ENCODE measurements around the gene WDR91. TPM values are rescaled to one million over a fixed set of nuclear protein-coding genes. Genes with fewer than 3 reads are reported as not detected.

Gene WDR91
- total RNA-seq: 3.6 and 9.1 TPM in 2 replicates

DNA sequence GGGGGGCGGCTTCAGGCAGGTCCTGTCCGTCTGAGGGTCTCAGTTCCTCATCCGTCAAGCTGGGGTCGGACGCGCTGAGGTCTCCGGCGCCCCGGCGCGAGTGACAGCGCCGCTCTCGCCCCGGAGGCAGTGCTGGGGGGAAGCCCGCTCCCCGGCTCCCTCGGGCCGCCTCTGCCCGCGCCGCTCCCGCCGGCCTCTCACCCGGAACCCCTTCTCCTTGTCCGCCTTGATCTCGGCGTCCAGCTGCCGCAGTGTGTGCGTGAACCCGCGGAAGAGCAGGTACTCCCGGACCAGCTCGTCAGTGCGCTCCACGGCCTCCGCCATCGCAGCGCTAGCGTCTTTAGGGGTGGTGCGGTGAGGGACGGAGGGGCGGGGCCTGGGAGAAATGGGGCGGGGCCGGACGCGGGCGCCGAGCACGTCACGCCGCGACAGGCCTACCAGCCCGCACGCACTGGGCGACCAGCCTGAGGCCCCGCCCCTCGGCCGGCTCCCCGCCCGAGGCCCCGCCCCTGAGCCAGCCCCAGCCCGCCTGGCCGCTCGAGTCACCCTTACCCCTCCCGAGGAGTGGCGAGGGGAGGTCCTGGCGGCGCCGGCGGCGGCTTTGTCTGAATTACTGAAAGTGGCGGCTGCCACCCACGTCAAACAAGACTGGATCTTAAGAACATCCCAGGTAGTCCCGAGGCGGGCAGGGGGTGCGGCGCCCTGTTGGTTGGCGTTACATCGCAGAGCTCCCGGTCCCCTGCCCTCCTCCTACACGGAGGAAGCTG is at the start of gene WDR91:
WDR91 (minus strand) TSS at position 348 of the 767 bp plus-strand sequence; CDS start at position 324, 24 bp downstream.
- no peak for DNase-seq (ENCODE audit: extremely low read depth, low read depth, low spot score)

DNA sequence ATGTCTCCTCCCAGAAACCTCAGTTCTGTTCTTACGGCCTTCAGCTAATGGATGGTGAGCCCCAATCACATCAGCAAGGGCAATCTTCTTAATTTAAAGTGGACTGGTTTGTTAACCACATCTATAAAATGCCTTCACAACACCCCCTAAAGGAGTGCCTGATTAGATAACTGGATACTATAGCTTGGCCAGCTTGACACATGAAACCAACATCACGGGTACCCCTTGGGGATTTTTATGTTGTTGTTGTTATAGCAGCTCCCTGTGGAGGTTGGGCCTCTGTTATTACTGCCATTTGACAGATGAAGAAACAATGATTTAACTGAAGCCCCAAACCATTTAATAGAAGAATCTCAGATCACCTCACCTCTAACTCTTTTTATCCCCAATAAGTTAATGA is 49.1 kb upstream of the WDR91 start:
- no peak for DNase-seq (ENCODE audit: extremely low read depth, low read depth, low spot score)

DNA sequence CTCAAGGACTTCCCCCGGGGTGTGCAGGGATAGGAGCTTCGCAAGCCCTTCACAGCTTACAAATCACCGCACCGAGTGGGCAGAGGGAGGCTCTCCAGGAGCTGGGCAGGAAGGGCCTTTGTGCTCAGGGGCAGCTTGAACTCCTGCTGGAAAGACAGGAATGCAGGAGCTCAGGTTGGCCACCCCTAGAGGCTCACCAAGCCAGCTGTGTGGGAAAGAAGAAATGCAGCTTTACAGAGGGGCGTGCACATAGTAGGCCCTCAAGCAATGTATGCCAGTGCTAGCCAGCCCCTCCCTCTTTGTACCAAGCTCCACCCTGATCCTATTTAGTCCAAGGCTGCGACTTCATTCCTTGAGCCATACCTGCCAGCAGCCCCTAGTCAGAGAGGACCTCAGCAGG is 48.4 kb upstream of the WDR91 start:
- no peak for DNase-seq (ENCODE audit: extremely low read depth, low read depth, low spot score)

DNA sequence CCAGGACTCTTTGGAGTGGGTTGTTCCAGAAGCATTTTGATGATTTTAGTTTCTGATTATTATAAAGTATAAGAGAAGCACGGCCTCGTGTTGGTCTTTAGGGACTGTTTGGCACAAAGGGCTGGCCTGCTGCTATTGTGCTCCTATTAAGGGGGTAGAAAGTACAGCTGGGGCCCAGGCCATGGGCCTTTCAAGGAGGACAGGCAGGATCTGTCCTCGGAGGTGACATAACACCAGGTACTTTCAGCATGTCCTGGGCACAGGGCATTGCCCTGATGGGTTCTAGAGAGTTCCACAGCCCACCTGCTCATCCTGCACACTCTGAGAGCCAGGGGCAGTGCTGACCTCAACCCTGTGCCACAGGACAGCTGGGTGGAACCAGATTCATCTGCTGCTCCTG is 47.3 kb upstream of the WDR91 start:
- DNase-seq (ENCODE audit: extremely low read depth, low read depth, low spot score): no peak

DNA sequence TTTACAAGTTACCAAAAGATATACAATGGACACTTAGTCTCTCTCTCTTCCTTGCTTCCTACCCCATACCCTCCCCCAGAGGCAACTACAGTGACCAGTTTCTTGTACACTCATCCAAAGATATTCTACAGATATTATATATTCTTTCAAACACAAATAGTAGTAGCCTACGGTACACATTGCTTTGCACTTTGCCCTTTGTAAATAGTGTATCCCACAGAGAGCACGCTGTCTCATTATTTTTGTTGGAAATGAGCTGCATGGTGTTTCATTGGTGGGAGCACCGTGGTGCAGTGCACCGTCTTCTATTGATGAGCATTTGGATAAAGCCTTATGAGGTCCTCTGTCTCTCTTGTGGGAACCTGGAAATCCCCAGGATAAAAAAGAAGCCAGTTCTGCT is 46.5 kb upstream of the WDR91 start:
- DNase-seq (ENCODE audit: extremely low read depth, low read depth, low spot score): no peak

DNA sequence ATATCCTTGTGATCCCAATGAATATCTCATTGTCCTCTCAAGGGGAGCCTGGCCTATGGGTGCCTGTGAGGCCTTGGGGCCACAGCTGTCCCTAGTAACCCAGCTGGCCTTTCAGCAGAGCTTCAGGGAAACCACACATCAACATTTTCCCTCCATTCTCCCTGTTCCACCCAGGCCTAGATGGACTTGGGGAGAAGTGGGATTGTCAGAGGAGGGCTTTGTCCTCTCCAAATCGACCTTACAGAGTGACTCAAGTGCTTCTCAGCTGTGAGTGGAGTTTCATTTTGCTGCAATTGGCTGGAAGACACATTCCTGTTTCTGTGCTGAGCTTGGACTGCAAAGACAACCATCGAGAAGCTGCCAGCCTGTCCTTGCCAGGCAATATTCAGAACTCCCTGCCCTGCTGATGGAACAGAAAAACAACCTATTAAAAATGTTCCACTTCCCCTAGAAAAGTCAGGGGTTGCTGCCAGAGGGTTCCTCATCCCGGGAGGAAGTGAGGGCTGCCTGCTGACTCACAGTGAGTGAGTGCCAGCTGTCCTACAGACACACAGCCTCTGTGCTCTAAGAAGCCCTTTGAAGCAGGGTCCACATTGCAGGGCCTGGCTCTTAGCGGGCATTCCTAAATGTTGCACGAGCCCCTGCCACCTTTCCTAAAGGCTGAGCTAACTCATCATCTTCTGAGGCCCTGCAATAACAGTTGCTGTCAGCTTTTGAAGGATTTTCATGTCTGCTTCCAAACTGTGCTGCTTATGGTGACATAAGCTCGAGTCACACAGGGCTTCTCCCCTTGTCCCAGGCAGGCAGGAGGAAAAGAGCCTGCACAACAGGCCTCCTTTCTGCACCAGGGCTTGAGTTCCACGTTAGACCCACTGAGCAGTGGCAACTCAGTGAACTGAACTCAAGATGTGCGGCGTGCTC is 42.8 kb upstream of the WDR91 start:
- DNase-seq (ENCODE audit: extremely low read depth, low read depth, low spot score): peak; percentile 25

DNA sequence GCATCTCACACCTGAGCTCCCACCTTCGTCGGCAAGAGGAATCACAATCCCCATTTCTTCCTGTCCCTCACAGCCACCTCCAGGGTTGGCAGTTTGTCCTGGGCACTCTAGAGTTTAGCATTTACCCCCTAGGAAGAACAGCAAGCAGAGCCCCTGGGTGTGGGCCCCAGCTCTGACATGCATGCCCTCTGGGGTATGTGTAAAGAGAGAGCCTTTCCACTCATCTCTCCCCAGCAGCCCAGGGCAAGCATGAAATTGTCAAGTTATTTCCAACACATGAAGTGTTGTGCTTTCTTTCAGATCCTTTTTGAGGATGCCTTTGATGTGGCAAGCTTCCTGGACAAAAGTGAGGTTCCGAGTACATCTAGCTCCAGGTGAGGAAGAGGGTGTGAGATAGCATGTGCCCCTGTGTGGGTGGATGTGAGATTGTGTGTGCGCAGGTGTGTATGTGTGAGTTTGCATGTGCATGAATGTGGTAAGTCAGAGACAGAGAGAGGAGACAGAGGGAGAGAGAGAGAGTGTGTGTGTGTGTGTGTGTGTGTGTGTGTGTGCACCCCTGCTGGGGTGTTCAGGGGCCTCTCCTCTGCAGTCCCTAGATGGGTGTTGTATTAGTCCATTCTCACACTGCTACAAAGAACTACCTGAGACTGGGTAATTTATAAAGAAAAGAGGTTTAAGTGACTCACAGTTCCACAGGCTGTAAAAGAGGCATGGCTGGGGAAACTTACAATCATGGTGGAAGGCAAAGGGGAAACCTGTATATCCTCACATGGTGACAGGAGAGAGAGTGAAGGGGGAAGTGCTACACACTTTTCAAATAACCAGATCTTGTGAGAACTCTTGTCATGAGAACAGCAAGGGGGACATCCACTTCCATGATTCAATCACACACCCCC is 40.4 kb upstream of the WDR91 start:
- no peak for DNase-seq (ENCODE audit: extremely low read depth, low read depth, low spot score)

DNA sequence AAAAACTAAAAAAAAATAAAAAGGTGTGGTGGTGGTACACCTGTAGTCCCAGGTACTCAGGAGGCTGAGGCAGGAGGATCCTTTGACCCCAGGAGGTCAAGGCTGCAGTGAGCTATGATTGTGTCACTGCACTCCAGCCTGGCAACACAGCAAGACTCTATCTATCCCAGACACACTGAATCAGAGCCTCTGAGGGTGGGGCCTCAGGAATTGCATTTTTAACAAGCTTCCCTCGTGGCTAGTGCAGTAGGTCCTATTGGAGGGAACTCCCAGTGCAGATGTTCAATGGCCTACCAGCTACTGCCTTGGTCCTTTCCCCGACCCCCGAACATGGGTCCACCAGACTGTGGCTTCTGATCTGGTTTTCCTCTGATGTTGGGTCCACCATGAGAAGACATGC is 37.2 kb upstream of the WDR91 start:
- no peak for DNase-seq (ENCODE audit: extremely low read depth, low read depth, low spot score)

DNA sequence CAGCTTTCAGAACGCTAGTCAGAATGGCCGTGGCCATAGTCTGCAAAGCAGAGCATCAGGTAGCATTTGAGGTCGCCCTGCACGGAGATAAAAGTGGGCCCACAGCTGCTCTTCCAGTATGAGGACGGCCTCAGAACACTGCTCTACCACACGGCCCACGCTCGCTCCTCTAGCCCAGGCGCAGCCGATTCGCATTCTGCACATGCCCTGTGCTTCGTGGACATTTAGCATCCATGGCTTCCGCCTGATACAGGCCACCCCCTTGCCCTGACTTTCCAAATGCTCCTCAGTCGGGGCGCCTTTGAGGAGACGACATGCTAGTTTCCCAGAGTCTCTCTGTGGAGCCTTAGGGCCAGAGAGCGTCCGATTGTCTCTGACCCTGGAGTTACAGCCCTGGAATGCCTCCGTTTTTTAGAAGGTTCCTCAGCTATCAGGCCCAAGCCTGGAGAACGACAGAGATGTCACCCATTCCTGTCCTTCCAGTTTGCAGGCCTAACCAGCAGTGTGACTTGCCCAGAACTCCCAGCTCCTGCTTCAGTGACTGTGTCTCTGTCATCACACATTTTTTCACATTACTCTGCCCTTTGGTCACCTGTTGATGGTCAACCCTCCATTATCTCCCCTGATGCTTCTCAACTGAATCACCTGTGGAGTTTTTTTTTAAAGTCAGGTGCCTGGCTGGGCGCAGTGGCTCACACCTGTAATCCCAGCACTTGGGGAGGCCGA is 36.6 kb upstream of the WDR91 start:
- DNase-seq (ENCODE audit: extremely low read depth, low read depth, low spot score): no peak

DNA sequence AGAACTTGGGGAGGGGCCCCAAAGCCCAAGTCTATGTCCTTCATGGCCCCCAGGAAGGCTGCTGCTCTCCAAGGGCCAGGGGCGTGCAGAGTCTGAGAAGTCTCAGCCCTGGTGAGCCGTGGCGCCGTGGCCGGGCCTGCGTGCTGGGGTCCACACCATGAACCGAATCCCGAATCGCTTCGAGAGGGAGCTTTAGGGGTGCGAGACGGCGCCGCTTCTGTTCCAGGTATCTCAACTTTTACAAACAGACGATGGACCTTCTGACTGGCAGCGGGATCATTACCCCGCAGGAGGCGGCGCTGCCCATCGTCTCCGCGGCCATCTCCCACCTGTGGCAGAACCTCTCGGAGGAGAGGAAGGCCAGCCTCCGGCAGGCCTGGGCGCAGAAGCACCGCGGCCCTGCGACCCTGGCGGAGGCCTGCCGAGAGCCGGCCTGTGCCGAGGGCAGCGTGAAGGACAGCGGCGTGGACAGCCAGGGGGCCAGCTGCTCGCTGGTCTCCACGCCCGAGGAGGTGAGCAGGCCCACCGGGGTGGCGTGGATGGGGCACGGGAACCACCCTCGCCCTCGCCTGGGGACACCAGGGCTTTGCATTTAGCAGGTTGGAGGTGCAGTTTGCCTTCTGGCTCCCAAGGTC is 35.0 kb upstream of the WDR91 start:
- DNase-seq (ENCODE audit: extremely low read depth, low read depth, low spot score): no peak

DNA sequence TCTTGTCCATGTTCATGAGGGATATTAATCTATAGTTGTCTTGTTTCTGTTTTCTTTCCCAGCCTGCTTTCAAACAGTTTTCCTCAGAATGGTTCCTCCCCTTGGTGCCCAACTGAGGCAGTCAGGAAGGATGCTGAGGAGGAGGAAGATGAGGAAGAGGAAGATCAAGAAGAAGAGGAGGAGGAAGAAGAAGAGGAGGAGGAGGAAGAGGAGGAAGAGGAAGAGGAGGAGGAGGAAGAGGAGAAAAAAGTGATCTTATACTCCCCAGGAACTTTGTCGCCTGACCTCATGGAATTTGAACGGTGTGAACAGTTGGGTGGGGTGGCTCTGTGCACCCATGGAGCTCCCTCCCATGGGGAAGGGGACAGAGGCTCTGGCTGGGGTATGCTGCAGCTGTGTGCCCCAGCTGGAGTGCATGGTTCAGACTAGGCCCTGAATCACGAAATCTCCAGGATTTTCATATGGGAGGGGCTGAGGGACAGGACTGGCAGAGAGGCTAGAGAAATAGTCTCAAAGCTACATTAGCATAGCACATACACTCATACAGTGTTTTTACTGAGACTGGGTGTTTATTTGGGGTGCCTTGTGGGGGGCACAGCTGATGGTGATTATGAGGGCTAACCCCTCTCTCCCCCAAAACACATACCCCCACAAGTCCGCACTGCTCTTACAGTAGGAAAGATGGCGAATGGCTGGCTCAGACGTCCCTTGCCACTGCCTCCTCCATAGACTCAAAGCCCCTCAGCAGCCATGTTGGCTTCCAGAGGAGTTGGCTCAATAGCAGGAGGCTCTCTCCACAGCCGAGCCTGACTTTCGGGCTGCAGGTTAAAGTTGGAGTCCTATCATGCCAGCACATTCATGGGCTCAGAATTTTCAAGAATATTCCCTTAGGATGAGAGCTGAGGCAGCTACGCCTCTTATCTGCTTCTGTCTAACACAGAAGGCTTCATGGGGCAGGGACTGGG is 34.2 kb upstream of the WDR91 start:
- DNase-seq (ENCODE audit: extremely low read depth, low read depth, low spot score): no peak

DNA sequence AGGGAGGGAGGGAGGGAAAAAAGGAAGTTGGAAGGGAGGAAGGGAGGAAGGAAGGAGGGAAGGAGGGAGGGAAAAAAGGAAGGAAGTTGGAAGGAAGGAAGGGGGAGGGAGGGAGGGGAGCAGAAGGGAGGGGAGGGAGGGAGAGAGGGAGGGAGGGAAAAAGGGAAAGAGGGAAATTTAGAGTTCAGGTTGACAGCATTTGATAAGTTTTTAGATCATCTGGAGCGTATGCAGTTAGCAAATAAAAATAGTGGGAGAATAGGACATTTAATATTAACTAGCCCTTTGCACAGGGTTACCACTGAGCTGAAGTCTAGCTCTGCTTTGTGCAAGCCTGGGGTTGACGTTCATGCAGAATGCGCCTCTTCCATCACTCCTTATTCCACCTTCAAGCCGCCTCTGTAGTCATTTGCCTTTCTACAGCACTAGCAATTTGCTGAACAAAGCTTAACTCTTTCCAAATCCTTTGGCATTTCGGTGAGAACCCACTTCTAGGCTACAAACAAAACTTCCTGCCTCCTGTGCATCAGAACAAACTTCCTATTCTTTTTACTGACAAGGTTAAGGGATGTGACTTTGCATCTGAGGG is 30.9 kb upstream of the WDR91 start:
- no peak for DNase-seq (ENCODE audit: extremely low read depth, low read depth, low spot score)

DNA sequence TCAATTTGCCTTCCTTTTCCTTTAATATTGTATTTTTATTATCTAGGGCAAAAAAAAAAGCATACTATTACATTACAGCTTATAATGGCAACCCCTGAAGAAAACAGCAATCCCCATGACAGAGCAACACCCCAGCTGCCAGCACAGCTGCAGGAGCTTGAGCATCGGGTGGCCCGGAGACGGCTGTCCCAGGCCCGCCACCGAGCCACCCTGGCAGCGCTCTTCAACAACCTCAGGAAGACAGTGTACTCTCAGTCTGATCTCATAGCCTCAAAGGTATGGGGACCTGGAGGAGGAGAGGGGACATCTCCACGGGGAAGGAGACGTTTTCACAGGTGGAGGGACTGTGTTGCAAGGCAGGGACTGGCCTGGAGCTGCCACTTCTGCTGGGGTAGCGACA is 29.1 kb upstream of the WDR91 start:
- no peak for DNase-seq (ENCODE audit: extremely low read depth, low read depth, low spot score)

DNA sequence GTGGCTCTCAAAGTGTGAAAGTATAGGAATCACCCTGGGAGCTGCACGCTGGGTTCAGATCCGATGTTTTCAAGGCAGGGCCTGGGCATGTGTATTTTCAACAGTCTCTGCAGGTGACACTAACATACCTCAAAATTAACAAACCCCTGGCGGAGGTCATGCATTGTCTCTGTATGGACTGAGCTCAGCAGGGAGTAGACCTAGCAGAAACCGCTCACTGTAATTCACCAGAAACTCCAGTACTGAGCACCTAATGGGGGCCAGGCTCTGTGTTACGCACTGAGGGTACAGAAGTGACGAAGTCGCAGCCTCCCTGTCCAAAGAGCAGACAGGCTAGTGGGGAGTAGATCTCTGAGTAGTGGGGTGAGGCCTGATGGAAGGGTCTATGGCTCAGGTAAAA is 27.9 kb upstream of the WDR91 start:
- DNase-seq (ENCODE audit: extremely low read depth, low read depth, low spot score): no peak

DNA sequence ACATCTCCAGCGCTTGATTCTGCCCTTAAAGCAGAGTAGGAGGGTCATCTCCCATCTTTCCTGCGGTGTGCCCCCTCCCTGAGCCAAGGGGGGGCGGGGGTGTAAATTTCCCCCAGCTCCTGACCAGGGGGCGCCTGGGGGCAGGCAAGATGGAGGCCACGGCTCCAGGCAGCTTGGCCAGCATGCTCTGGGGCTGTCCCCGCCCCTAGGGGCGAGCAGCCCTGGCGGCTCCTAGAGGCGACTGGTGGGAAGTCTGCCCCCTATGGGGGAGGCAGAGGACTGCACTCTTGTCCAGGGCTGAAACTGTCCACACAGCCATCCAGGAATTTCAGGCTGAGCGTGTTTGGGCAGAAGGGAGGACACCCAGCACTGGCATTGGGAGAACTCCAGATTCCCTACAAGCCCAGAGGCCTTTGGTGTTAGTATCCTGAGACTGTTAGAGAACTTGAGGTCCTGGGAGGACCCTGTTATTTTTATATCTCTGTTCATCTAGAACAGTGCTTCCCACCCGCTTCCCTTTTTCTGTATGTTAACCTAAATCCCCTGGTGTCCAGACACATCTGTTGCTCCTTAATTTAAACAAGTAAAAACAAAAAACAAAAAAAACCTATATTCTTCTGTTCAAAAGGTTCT is 26.9 kb upstream of the WDR91 start:
- no peak for DNase-seq (ENCODE audit: extremely low read depth, low read depth, low spot score)

DNA sequence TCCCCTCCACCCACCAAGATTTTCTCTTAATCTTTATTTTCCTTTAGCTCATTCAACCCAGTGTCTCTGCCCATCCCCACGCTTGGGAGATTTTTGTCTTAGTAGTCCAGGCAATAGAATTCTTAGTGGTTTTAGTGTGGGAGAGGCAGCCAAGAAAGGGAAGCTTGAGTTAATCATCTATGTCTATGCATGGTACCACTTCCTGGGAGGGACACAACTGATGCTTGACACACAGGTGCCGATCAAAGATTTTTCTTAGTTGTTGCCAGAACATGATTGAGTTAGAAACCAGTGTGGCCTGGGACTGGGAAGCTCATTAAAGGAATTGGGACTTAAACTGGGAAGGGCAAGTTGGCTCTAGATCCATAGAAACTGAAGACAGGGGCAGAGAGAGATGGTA is 25.4 kb upstream of the WDR91 start:
- no peak for DNase-seq (ENCODE audit: extremely low read depth, low read depth, low spot score)

DNA sequence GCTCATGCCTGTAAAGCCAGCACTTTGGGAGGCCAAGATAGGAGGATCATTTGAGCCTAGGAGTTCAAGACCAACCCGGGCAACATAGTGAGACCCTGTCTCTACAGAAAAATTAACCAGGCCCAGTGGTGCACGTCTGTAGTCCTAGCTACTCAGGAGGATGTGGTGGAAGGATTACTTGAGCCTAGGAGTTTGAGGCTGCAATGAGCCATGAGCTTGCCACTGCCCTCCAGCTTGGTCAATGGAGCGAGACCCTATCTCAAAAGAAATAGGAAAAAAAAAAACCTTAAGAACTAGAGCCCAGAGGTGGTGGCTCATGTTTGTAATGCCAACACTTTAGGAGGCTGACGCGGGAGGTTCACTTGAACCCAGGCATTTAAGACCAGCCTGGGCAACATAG is 24.5 kb upstream of the WDR91 start:
- DNase-seq (ENCODE audit: extremely low read depth, low read depth, low spot score): no peak

DNA sequence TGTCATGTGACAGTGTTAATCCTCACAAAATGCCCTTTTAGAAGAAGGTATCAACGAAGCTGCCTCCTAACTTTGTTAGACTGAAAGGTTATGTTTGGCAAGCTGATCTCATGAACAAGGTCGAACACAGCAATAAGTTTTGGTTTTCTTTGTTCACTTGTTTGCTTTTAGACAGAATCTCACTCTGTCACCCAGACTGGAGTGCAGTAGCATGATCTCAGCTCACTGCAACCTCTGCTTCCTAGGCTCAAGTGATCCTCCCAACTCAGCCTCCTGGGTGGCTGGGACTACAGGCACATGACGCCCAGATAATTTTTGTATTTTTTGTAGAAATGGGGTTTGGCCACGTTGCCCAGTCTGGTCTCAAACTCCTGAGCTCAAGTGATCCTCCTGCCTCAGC is 23.4 kb upstream of the WDR91 start:
- no peak for DNase-seq (ENCODE audit: extremely low read depth, low read depth, low spot score)

All from glomerular endothelial cell (primary cell).